Measurements from ENCODE around the gene TEK.

GRCh38 chr9:27248702-27249101 lies 139.7 kb downstream of the TEK start:
- TF ChIP-seq CREB1 (IDR thresholded peaks at IDR 0.05; ENCODE audit: low read depth) (no peak), YY1 (IDR thresholded peaks at IDR 0.05; ENCODE audit: low read depth) (no peak), TEAD4 (IDR thresholded peaks at IDR 0.05) (no peak), TAF1 (IDR thresholded peaks at IDR 0.05; ENCODE audit: low read depth) (no peak), EP300 (IDR thresholded peaks at IDR 0.05; ENCODE audit: borderline replicate concordance) (no peak)

Data from Ishikawa (cell line).